K562 (cell line): ENCODE measurements around the gene NEU3. TPM values are rescaled to one million over a fixed set of nuclear protein-coding genes. Genes with fewer than 3 reads are reported as not detected.

Experiments used
- ATAC-seq: fragments of 200-7000 bp; cut with Tn5 transposase; 3 replicates; pipeline ENCODE4 v1.9.1; 2020; ENCODE audit warnings: moderate library complexity
- BruUV-seq: library from RNA; stranded (reverse); fragments of 400-500 nt; replicated peaks from 2 replicates; lab custom pipeline; 2021; lab: Mats Ljungman, UMichigan
- CTCF ChIA-PET: fragments of 300-600 bp; formaldehyde crosslinking; extraction: SDS; loops from one replicate; lab custom pipeline; 2021; ENCODE audit warnings: low intra/inter-chr PET ratio; lab: Yijun Ruan, JAX
- POLR2A ChIA-PET: fragments of 300-600, 350-650 bp; sonication (Branson Sonifier 250); formaldehyde crosslinking; extraction: SDS; loops from one replicate; lab custom pipeline; 2021; ENCODE audit warnings: antibody characterized with exemption, inconsistent platforms; lab: Yijun Ruan, JAX
- DNase-seq, 4 experiments: peaks; one replicate each; pipeline versions ENCODE4 v3.0.0 to v3.0.0-alpha.2; 2011 to 2018; ENCODE audit warnings: low spot score in 3 of 4, mixed read lengths in 3 of 4; ENCODE audit errors: extremely low read depth in 1 of 4
- FAIRE-seq: peaks from 2 replicates; lab custom pipeline; 2011; peaks lifted over from hg19 to GRCh38; lab: Jason Lieb, UNC
- H2AFZ ChIP-seq: 2 replicates; pipeline ENCODE4 v1.6.0; 2011; ENCODE audit warnings: low read depth, low read length, control low read depth, inconsistent platforms
- H3K27ac ChIP-seq: fragments of 200-600 bp; 3 replicates; pipeline ENCODE4 v1.8.0; 2011; ENCODE audit warnings: low read depth, mild to moderate bottlenecking, control low read depth, inconsistent platforms, low read length, moderate library complexity, mixed read lengths; ENCODE audit errors: extremely low read depth
- H3K27me3 ChIP-seq, 2 experiments: fragments of 300-600 bp in 1 of 2; 2 replicates in 1 of 2; 3 replicates in 1 of 2; pipeline versions ENCODE4 v1.6.0 to v1.8.0; 2011; ENCODE audit warnings: inconsistent platforms in 2 of 2, low read length in 2 of 2, mild to moderate bottlenecking in 1 of 2, mixed read lengths in 1 of 2, moderate library complexity in 1 of 2; ENCODE audit not compliant: control insufficient read depth in 2 of 2, insufficient read depth in 2 of 2
- H3K36me3 ChIP-seq: fragments of 300-600 bp; 3 replicates; pipeline ENCODE4 v1.8.0; 2011; ENCODE audit warnings: mild to moderate bottlenecking, low read length, inconsistent platforms; ENCODE audit not compliant: control insufficient read depth, insufficient read depth
- H3K4me1 ChIP-seq, 2 experiments: fragments of 200-600 bp in 1 of 2; replicated peaks in 1 of 2; 2 replicates in 1 of 2; 3 replicates in 1 of 2; pipeline versions ENCODE4 v1.5.1 to v1.8.0; 2011; ENCODE audit warnings: inconsistent platforms in 2 of 2, low read length in 2 of 2, mild to moderate bottlenecking in 1 of 2, mixed read lengths in 1 of 2, moderate library complexity in 1 of 2; ENCODE audit not compliant: control insufficient read depth in 2 of 2, insufficient read depth in 2 of 2
- H3K4me2 ChIP-seq: 2 replicates; pipeline ENCODE4 v1.6.1; 2011; ENCODE audit warnings: low read length, control low read depth, inconsistent platforms, mixed read lengths; ENCODE audit not compliant: insufficient read depth
- H3K4me3 ChIP-seq: fragments of 200-600 bp; sonication (generic), shearing (Covaris generic); 2 replicates; pipeline ENCODE4 v1.5.1; 2016; ENCODE audit warnings: control low read depth, inconsistent platforms
- H3K79me2 ChIP-seq: fragments of 200-600 bp; 3 replicates; pipeline ENCODE4 v1.8.0; 2011; ENCODE audit warnings: low read length, inconsistent platforms; ENCODE audit not compliant: control insufficient read depth, insufficient read depth
- H3K9ac ChIP-seq, 2 experiments: 2 replicates each; pipeline versions ENCODE4 v1.6.0 to v1.6.1; 2011; ENCODE audit warnings: low read depth in 2 of 2, low read length in 2 of 2, control low read depth in 1 of 2, inconsistent platforms in 1 of 2, mild to moderate bottlenecking in 1 of 2, mixed read lengths in 1 of 2; ENCODE audit not compliant: insufficient read depth in 1 of 2
- H3K9me1 ChIP-seq: one replicate; pipeline ENCODE4 v1.6.0; 2011; ENCODE audit warnings: inconsistent platforms, mild to moderate bottlenecking, low read length, moderate library complexity; ENCODE audit not compliant: control insufficient read depth, insufficient read depth
- H3K9me3 ChIP-seq: replicated peaks from 2 replicates; pipeline ENCODE4 v1.5.1; 2011; ENCODE audit warnings: low read depth, low read length, inconsistent platforms; ENCODE audit not compliant: control insufficient read depth, insufficient read depth
- H4K20me1 ChIP-seq: replicated peaks from 2 replicates; pipeline ENCODE4 v1.6.1; 2011; ENCODE audit warnings: low read length, inconsistent platforms, mixed read lengths; ENCODE audit not compliant: control insufficient read depth, insufficient read depth
- ARID2 ChIP-seq: fragments of 450-650 bp; IDR thresholded peaks from 2 replicates; pipeline ENCODE4 v1.6.1; 2017; ENCODE audit warnings: antibody characterized with exemption, mild to moderate bottlenecking
- CBFA2T2 ChIP-seq: fragments of 450-650 bp; conservative IDR thresholded peaks from 2 replicates; pipeline ENCODE4 v1.6.1; 2017; ENCODE audit warnings: mild to moderate bottlenecking
- CBFA2T3 ChIP-seq: fragments of 450-650 bp; IDR thresholded peaks from 2 replicates; pipeline ENCODE4 v1.6.1; 2017
- ETV5 ChIP-seq: sonication (generic); formaldehyde crosslinking; IDR thresholded peaks from 2 replicates; pipeline ENCODE4 v1.4.0; 2020; ENCODE audit warnings: low read depth, mild to moderate bottlenecking, missing genetic modification reagents
- IFI16 ChIP-seq: fragments of 250-450 bp; sonication (Bioruptor Pico); IDR thresholded peaks from 2 replicates; pipeline ENCODE4 v2.1.2; 2022; ENCODE audit warnings: mild to moderate bottlenecking, inconsistent platforms
- MEIS2 ChIP-seq: fragments of 450-650 bp; IDR thresholded peaks from 2 replicates; pipeline ENCODE4 v1.6.1; 2014; ENCODE audit warnings: mild to moderate bottlenecking; ENCODE audit not compliant: partially characterized antibody
- PBX2 ChIP-seq, 2 experiments: IDR thresholded peaks in 1 of 2; conservative IDR thresholded peaks in 1 of 2; 2 replicates each; pipeline ENCODE4 v1.6.1; 2016; ENCODE audit warnings: low read depth in 2 of 2, mild to moderate bottlenecking in 1 of 2, missing compliant biosample characterization in 1 of 2, missing genetic modification characterization in 1 of 2, moderate library complexity in 1 of 2
- PHB2 ChIP-seq: fragments of 450-650 bp; IDR thresholded peaks from 2 replicates; pipeline ENCODE4 v1.6.1; 2017; ENCODE audit warnings: low read depth
- PKNOX1 ChIP-seq: fragments of 450-650 bp; IDR thresholded peaks from 2 replicates; pipeline ENCODE4 v1.6.1; 2016
- TAF9B ChIP-seq: fragments of 450-650 bp; IDR thresholded peaks from 2 replicates; pipeline ENCODE4 v1.6.1; 2018; ENCODE audit warnings: mild to moderate bottlenecking; ENCODE audit not compliant: partially characterized antibody
- TGIF2 ChIP-seq: sonication (generic); formaldehyde crosslinking; IDR thresholded peaks from 2 replicates; pipeline ENCODE4 v1.8.1; 2022; ENCODE audit warnings: mild to moderate bottlenecking, missing genetic modification reagents, moderate library complexity
- ZBTB1 ChIP-seq: sonication (generic); formaldehyde crosslinking; IDR thresholded peaks from 2 replicates; pipeline ENCODE4 v1.8.1; 2023; ENCODE audit warnings: missing genetic modification reagents, low read depth, mild to moderate bottlenecking, borderline replicate concordance
- WGBS: fragments of 100-300 bp; shearing (Covaris generic); methylation state at CpG from one replicate; pipeline ENCODE4 v1.1.6; 2016; ENCODE audit warnings: low coverage, mixed read lengths; ENCODE audit not compliant: insufficient coverage; ENCODE audit errors: missing lambda C conversion rate; 5-methylcytosine and 5-hydroxymethylcytosine counted together
- in situ Hi-C: fragments of 300-500 bp; cut with MboI; formaldehyde crosslinking; loops from 4 replicates; pipeline ENCODE4 v1.15.0; 2018; ENCODE audit warnings: inconsistent platforms, mixed read lengths
- intact Hi-C: fragments of 100-400 bp; cut with micrococcal nuclease; formaldehyde crosslinking; loops from 2 replicates; pipeline ENCODE4 v1.14.2; 2022
- polyA plus RNA-seq, 8 experiments: library from polyadenylated mRNA; depleted of rRNA in 4 of 8; stranded (reverse) in 5 of 8; unstranded in 3 of 8; fragments of >200 nt; fragmentation: Nextera tagmentation in 2 of 8; fragmentation: Illumina TruSeq in 1 of 8; extraction: Ambion mirVana in 2 of 8; extraction: Trizol in 1 of 8; gene quantifications; 2 replicates each; pipeline versions ENCODE4 v1.2.1 to v1.2.3, GENCODE V29; 2011 to 2014; ENCODE audit warnings: inconsistent platforms in 1 of 8, missing spikeins in 1 of 8
- total RNA-seq, 7 experiments: library from RNA; depleted of rRNA in 6 of 7; stranded (reverse); fragments of >200 nt in 6 of 7; fragmentation: Illumina TruSeq in 2 of 7; extraction: Trizol in 2 of 7; gene quantifications; 2 replicates each; pipeline versions ENCODE4 v1.2.1 to v1.2.3, GENCODE V29; 2011 to 2021; ENCODE audit warnings: low replicate concordance in 1 of 7

Gene NEU3
- total and polyA plus RNA-seq, 9 of the 15 experiments (the other 6 are each of a cell fraction or from before 2014, with no cell fraction given) = 6.2 to 41.3 (median 31.1) TPM

GRCh38 chr11:75011357-75011756 is 22.6 kb downstream of the NEU3 start:
- TF ChIP-seq CBFA2T3 (peak; percentile 51; the same call in 1 of the 2 replicates), ZBTB1 (CRISPR knock-in tag) (no peak), TAF9B (no peak), CBFA2T2 (0 out of 2 replicates have a peak, but pooled peaks have one; percentile 29)
- no peaks in the 10 kb centered on the region for H3K9me3 ChIP-seq
- DNase-seq (no peak), ATAC-seq (0 out of 3 replicates have a peak, but pooled peaks have one; percentile 24), FAIRE-seq (no peak)
- ChIA-PET CTCF (no interaction called here), POLR2A (interaction anchor here (0.6 to 2.0 kb wide), 6 partner anchors 9 to 301 kb away, joined by 3 to 9 read pairs (median 4); no protein-coding TSS in a partner anchor)
- no peak overlapping the region for H3K27ac ChIP-seq
- H3K9ac ChIP-seq = no peak overlapping the region
- H3K4me2 ChIP-seq = no peak overlapping the region
- H3K9me1 ChIP-seq = no peaks in the 10 kb centered on the region
- H3K4me1 ChIP-seq = peaks cover 0 to 24% of the 10 kb centered on the region in 2 experiments; a peak in 2 of 5 replicates
- in situ Hi-C loops = loop anchor here (5.0 kb wide), 1 partner anchor 1319 kb away; no protein-coding TSS in a partner anchor
- no peaks in the 10 kb centered on the region for H3K79me2 ChIP-seq
- 40% methylated on average over 2 of the region's 2 CpGs for WGBS
- intact Hi-C loops = no loop called here
- H3K36me3 ChIP-seq = peaks cover 62% of the 10 kb centered on the region
- no peaks in the 10 kb centered on the region for H3K27me3 ChIP-seq
- no peak overlapping the region for H2AFZ ChIP-seq
- BruUV-seq = no TSS peak
- peaks cover 3% of the 10 kb centered on the region; the same call in 1 of the 2 replicates for H4K20me1 ChIP-seq
- H3K4me3 ChIP-seq = no peak overlapping the region

- POLR2A ChIA-PET = interaction anchor here (0.6 to 2.0 kb wide), 5 partner anchors 10 to 302 kb away, joined by 3 to 9 read pairs (median 4); no protein-coding TSS in a partner anchor
- in situ Hi-C loops = loop anchor here (5.0 kb wide), 1 partner anchor 1320 kb away; no protein-coding TSS in a partner anchor
- TF ChIP-seq PKNOX1 = peak; percentile 71
- TF ChIP-seq ARID2 = no peak
- peak; percentile 86 for TF ChIP-seq MEIS2
- no peak for TF ChIP-seq ETV5 (CRISPR knock-in tag)
- no peak for TF ChIP-seq PHB2
- TF ChIP-seq TGIF2 = no peak
- no peak for TF ChIP-seq IFI16 (CRISPR knock-in tag)
- TF ChIP-seq PBX2 (CRISPR knock-in tag; IDR thresholded peaks at IDR 0.05; ENCODE audit: low read depth) = no peak
- TF ChIP-seq PBX2 (tag; conservative IDR thresholded peaks at IDR 0.05; ENCODE audit: low read depth) = peak; percentile 88
These were observed 23.1 kb downstream of the NEU3 start for GRCh38 chr11:75011872-75012271.

More at GRCh38 chr11:75011872-75012271, 23.1 kb downstream of the NEU3 start:
- no peaks in the 10 kb centered on the region for H3K27me3 ChIP-seq
- no peak overlapping the region for H3K27ac ChIP-seq
- no peak overlapping the region for H3K4me3 ChIP-seq
- no peak overlapping the region for H2AFZ ChIP-seq
- DNase-seq (no peak), FAIRE-seq (no peak), ATAC-seq (no peak)
- CTCF ChIA-PET = no interaction called here
- no peak overlapping the region for H3K9ac ChIP-seq
- BruUV-seq = no TSS peak
- 82% methylated on average over 6 of the region's 6 CpGs for WGBS
- H3K9me1 ChIP-seq = no peaks in the 10 kb centered on the region
- H3K9me3 ChIP-seq = no peaks in the 10 kb centered on the region
- H3K4me1 ChIP-seq = peaks cover 0 to 24% of the 10 kb centered on the region in 2 experiments; a peak in 2 of 5 replicates
- intact Hi-C loops = no loop called here
- H3K79me2 ChIP-seq = no peaks in the 10 kb centered on the region
- peaks cover 3% of the 10 kb centered on the region; the same call in 1 of the 2 replicates for H4K20me1 ChIP-seq
- no peak overlapping the region for H3K4me2 ChIP-seq
- peaks cover 57% of the 10 kb centered on the region; the same call in 2 of the 3 replicates for H3K36me3 ChIP-seq
